ENCODE data around the gene ZNF581.

ZNF581 gene

DNA sequence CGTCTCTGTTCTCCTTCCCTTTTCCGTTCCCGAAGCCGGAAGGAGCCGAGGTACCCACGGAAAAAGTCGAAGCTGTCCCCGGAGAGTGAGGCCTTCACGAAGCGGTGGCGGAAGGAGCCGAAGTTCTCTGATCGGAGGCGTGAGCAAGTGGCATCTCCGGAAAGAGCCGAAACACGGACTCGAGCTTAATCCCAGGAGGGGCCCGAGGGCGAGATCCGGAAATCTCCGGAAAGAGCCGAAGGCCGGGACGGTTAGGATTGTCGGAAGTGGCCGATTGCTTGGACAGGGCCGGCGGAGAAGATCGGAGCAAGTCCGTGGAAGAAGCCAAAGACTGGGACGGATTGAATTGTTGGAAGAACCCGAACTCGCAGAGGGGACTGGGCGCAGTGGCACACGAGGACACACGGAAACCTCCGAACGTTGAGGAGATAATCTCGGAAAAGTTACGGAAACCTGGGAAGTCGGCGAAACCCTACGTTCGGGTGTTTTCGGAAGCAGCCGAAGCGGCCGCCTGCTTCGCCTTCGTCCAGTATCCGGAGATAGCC lies 10.9 kb downstream of the ZNF581 start:
- peak; percentile 100 for DNase-seq (ENCODE audit: low read depth)
- TF ChIP-seq CTCF (conservative IDR thresholded peaks at IDR 0.05; ENCODE audit: low read depth, low read length) = no peak
- peak overlapping the region; percentile 66 for H3K4me3 ChIP-seq (ENCODE audit: low read depth, low read length)

GRCh38 chr19:55654868-55655647 lies 11.6 kb downstream of the ZNF581 start, which contains the start of gene U2AF2:
Gene U2AF2, plus strand, starts transcription at chr19:55655035. Its CDS starts 70 bp downstream, at chr19:55655105.
- peak; percentile 95 for DNase-seq (ENCODE audit: low read depth)

DNA sequence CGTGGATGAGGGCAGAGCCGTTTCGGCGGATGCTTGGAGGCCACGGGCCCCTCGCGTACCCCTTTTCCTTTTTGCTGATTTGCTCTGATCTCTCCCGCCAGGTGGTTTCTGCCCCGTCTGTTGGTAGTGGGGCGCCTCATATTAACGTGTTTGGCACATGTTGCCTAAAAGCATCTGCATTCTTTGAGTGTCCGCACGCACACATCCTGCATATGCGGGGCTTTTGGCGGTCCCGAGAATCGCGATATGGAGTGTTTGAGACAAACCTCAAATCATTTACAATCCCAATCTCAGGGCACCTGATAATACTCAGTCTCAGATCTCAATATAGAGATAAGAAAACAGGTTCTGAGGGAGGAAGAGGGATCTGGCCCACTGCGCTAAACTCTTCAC lies 12.2 kb downstream of the ZNF581 start:
- DNase-seq (ENCODE audit: low read depth) = no peak
- no peak for TF ChIP-seq CTCF (conservative IDR thresholded peaks at IDR 0.05; ENCODE audit: low read depth, low read length)
- H3K4me3 ChIP-seq (ENCODE audit: low read depth, low read length) = peak overlapping the region; percentile 96

More at GRCh38 chr19:55654868-55655647, 11.6 kb downstream of the ZNF581 start, which contains the start of gene U2AF2:
- no peak for TF ChIP-seq CTCF (conservative IDR thresholded peaks at IDR 0.05; ENCODE audit: low read depth, low read length)
- H3K4me3 ChIP-seq (ENCODE audit: low read depth, low read length) = peak within 1 kb of the TSS; percentile 96

DNA sequence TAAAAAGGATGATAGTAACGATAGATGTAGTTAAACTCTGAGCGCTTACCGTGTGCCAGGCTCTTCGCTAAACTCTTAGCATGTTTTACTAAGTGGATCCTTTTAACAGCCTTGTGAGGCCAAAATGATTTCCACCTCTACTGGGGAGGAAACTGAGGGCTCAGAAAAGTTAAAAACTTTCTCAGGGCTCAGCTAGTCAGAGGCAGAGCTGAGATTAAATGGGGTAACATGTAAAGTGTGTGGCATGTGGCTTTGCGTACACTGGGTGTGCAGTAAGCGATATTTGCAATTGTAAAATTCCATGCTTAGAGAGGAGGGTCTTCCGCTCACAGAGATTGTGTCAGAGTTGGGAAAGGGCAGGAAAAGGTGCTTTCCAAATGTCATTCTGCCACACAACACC lies 13.1 kb downstream of the ZNF581 start:
- peak overlapping the region; percentile 96 for H3K4me3 ChIP-seq (ENCODE audit: low read depth, low read length)
- DNase-seq (ENCODE audit: low read depth) = no peak
- TF ChIP-seq CTCF (conservative IDR thresholded peaks at IDR 0.05; ENCODE audit: low read depth, low read length) = no peak

DNA sequence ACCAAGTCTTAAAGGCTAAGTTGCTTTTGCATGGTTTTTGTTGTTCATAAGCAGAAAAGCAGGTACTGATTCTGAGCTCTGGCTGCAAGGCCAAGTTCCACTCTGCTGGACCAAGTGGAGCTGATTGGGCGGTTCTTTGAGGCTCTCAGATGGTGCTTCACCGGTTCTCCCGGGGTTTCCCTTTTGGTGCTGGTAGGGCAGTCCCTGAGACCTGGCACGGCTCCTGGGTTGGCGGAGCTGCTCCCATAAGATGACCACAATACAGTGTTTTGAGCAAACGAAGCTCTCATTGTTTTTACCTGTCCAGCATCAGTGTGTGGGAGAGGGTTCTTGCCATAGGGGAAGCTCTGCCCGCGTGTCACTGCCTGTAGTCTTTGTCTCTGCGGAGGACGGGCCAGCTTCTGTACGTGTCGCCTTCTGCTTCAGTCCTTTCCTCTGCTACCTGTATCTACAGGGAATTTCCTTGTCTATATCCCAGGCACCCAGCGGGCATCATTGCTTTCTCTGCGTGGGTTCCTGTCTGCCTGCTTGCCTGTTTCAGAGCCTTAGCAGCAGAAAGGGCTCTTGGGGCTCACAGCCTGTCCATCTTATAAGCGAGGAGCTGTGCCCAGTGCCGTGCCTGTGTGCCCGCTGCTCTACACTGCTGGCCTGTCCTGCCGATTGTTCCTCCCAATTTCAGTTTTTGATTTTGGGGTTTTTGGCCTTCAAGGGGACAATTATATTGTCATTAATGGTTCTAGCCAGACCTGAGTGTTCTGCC lies 13.7 kb downstream of the ZNF581 start:
- peak overlapping the region; percentile 96 for H3K4me3 ChIP-seq (ENCODE audit: low read depth, low read length)
- DNase-seq (ENCODE audit: low read depth) = no peak

More for the DNA sequence above, 13.7 kb downstream of the ZNF581 start:
- TF ChIP-seq CTCF (conservative IDR thresholded peaks at IDR 0.05; ENCODE audit: low read depth, low read length) = no peak
